ENCODE results near the gene DBF4. TPM values are rescaled to one million over a fixed set of nuclear protein-coding genes. Genes with fewer than 3 reads are reported as not detected.
"Not testable (repeated sequence)": the region's sequence is repeated elsewhere in the genome, so short reads cannot be mapped to it uniquely, and the experiment has no call there.

DBF4 gene
- polyA plus RNA-seq, 3 donors = 17.3 to 21.0 (median 19.8) TPM

DNA sequence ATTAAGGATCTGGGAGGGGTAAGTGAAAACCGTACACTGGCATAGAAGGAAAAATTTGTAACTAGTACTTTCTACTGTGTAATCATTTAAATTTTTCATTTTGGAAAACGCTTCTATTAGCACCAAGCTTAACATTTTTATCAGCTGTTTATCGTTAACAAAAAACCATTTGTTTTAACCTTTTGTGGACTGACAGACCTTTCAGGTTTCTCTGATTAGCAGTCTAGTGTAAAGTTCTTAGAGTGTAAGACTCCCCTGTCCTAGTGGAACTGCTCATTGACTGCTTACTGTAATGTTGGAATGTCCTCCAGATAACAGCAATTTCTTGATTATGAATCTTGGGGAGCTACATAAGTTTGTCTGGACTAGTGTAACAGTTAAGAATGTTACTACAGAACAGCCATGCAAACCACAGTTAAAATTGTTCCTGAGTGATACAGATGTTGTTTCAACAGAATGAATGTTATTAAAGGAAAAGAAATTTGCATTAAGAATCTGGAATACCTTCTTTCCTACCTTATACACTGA is 2.0 kb downstream of the DBF4 start:
- DNase-seq (ENCODE audit: low read depth in 3 of 3, low spot score in 2 of 3) = no peak

DNA sequence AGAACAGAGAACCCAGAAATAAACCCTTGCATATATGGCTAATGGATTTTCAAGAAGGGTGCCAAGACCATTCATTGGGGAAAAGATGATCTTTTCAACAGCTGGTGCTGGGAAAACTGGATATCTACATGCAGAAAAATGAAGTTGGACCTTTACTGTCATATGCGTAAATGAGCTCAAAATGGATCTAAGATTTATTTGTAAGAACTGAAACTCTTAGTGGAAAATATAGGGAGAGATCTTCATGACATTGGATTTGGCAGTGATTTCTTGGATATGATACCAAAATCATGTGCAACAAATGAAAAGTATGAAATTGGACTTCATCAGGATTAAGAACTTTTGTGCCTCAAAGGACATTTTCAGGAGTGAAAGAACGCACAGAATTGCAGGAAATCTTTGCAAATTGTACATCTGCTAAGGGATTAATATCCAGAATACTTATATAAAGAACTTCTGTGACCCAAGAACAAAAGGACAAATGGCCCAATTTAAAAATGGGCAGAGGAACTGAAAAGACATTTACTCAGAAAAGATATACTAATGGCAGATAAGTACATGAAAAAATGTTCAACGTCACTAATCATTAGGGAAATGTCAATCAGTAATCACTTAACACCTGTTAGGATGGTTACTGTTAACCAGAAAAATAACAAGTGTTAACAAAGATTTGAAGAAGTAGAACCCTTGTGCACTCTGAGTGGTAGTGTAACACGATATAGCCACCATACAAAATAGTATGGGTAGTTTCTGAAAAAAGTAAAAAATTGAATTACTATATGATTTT is 6.1 kb downstream of the DBF4 start:
- DNase-seq (ENCODE audit: low read depth in 3 of 3, low spot score in 2 of 3) = no peak

DNA sequence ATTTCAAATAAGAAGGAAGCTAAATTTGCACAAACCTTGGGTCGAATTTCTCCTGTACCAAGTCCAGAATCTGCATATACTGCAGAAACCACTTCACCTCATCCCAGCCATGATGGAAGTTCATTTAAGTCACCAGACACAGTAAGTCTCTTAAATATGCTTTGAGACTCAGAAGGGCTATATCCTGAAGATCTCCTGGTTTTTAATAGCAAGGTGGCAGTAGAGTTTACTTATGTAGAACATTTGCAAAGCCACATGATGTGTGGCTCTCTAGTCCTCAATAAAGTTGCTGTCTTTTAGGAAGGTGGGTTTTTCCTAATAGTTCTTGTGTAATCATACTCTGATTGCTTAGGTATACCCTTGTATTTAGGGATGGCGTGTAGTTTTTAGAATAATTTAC is 8.7 kb downstream of the DBF4 start:
- no peak for DNase-seq (ENCODE audit: low read depth in 3 of 3, low spot score in 2 of 3)

DNA sequence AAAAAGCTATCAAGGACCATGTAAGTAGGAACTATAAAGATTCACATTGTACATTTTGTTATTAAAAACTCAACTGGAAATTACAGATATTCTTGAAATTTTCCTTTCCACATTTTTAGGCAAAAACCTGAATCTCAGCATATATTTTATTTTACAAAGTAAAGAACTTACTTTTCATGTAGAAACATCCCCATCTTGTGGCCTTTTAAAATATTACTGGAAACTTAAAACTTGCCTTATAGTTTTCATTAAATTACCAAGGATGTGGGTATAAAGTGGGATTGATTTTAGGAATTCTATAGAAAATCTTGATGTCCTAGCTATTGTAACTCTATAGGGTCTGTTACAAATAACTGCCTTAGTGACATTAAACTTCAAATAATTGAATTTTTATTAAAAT is 10.6 kb downstream of the DBF4 start:
- DNase-seq (ENCODE audit: low read depth in 3 of 3, low spot score in 2 of 3) = no peak

DNA sequence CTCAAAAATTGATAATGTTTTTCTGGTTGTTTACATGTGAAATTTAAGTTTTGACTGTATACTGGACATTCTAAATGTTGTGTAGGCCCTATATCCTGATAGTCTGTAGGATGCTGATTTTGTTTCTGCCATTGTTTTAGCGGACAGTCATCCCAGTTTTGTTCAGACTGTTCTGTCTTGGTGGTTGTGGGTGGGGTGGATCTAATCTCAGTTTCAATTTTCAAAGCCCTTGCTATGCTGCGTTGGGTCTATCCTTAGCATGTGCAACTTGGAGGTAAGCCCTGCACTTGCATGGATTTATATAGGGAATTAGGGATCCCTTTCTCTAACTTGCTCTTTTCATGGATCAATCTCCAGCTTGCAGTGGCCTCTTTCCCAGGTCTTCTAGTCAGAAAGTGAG is 19.1 kb downstream of the DBF4 start:
- no peak for DNase-seq (ENCODE audit: low read depth in 3 of 3, low spot score in 2 of 3)

DNA sequence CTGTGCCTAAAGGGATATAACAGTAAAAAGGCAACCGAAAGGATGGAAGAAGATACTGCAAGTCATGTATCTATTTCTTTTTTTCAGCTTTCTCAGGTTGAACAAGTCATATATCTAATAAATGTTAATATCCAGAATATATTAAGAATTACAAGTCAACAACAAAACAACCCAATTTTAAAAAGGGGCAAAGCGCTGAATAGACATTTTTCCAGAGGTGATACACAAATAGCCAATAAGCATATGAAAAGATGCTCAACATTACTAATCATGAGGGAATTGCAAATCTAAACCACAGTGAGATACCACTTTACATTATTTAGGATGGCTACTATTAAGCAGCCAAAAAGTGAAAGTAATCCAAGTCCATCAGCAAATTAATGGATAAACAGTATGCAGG is 23.0 kb downstream of the DBF4 start:
- DNase-seq (ENCODE audit: low read depth in 3 of 3, low spot score in 2 of 3) = no peak

GRCh38 chr7:87907136-87907906 is 31.0 kb downstream of the DBF4 start:
- not testable (repeated sequence) for DNase-seq (ENCODE audit: low read depth in 3 of 3, low spot score in 2 of 3)

GRCh38 chr7:87908814-87909213 is 32.5 kb downstream of the DBF4 start:
- DNase-seq (ENCODE audit: low read depth in 3 of 3, low spot score in 2 of 3) = not testable (repeated sequence)

DNA sequence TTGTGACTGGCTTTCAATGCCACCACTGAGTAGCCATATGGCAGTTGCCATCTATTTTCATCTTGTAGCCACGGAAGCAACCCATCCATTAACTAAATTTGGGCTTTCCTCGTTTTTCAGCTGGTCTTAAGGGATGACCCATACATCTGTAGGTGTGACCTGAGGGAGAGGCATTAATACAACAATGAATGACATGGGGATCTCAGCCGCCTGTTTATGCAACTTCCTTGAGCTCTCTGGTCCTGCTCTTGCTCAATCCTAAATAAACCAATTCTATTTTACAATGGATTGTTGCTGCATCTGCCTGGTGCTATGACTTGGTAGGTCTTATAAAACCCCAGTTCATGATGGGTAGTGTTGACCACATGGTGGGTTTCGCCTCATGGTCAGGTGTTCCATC is 35.8 kb downstream of the DBF4 start:
- no peak for DNase-seq (ENCODE audit: low read depth in 3 of 3, low spot score in 2 of 3)

DNA sequence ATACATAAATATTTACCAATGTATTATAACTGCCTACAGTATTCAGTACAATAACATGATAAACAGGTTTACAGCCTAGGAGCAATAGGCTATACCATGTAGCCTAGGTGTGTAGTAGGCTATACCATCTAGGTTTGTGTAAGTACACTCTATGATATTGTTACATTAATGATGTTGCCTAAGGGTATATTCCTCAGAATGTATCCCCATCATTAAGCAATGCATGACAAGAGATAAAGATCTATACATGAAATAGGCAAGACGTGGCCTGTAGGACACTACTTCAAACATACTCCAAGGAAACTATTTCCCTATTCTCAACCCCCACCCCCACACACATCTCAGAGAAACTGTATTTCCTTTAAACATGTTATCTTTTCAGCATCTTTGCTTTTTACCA is 42.4 kb downstream of the DBF4 start:
- no peak for DNase-seq (ENCODE audit: low read depth in 3 of 3, low spot score in 2 of 3)

DNA sequence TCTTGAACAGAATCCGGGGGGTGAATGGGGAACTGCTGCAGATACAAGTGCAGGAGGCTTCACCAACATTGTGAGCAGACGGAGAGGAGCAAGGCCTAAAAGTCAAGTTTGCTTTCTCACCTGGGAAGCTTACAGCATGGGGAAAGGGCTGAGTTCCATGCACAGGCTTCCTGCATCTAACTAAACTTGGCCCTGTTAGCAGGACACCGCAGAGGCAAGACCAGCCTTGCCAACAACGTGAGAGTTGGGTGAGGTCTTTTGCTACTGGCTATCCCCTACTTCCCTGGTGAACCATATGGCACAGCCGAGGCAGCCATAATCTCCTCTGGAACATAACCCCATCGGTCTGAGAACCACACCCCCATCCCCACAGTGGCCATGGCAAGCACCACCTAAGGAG is 43.6 kb downstream of the DBF4 start:
- DNase-seq (ENCODE audit: low read depth in 3 of 3, low spot score in 2 of 3) = no peak

DNA sequence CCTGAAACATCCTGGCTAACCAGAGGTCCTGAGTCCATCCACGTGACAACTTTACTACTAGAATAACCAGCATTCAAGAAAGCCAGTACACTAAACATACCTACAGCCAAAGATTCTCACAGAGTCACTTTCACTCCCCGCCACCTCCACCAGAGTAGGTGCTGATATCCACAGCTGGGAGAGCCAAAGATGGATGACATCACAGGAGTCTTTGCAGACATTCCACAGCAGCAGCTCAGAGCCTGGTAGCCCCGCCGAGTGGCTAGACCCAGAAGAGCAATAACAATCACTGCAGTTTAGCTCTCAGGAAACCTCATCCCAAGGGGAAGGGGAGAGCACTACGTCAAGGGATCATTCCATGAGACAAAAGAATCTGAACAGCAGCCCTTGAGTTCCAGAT is 44.3 kb downstream of the DBF4 start:
- no peak for DNase-seq (ENCODE audit: low read depth in 3 of 3, low spot score in 2 of 3)

GRCh38 chr7:87922759-87923395 is 46.6 kb downstream of the DBF4 start:
- not testable (repeated sequence) for DNase-seq (ENCODE audit: low read depth in 3 of 3, low spot score in 2 of 3)

DNA sequence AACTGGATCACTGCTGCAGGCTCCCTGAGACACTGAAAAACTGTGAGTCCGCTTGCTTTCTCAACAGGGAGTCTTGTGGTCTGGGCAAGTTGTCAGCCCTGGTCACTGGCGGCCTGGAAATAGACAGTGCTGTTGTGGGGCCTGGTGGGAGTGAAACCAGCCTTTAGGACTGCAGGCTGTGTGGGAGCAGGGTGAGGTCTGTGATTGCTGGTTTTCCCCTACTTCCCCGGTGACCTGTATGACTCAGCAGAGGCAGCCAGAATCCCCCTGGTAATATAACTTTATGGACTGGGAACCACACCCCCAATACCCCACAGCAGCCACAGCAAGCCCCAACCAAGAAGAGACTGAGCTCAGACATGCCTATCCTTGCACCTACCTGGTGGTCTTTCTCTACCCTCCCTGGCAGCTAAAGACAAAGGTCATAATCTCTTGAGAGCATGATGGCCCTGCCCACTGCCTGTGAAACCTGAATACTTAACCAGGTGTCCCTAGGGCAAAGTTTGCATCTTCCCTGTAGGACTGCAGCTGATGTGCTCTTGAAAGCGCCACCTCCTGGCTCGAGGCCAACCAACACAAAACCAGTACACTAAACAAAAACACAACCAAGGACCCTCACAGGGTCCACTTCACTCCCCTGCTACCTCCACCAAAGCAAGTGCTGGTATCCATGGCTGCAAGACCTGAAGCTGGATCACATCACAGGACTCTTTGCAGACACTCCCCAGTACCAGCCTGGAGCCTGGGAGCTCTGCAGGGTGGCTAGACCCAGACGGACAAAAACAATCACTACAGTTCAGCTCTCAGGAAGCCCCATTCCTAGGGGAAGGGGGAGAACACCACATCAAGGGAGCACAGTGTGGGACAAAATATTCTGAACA is 50.5 kb downstream of the DBF4 start:
- peak in 1 of 3 donors; percentile 2 for DNase-seq (ENCODE audit: low read depth in 3 of 3, low spot score in 2 of 3)

GRCh38 chr7:87933605-87933952 is 57.3 kb downstream of the DBF4 start:
- no peak for DNase-seq (ENCODE audit: low read depth in 3 of 3, low spot score in 2 of 3)

GRCh38 chr7:87933953-87934698 is 57.8 kb downstream of the DBF4 start, which contains the start of gene ADAM22:
Gene ADAM22 (plus strand): TSS chr7:87934251. CDS start chr7:87934466, 215 bp downstream.
- peak; percentile 69 to 81 (median 71) for DNase-seq (ENCODE audit: low read depth in 3 of 3, low spot score in 2 of 3)

DNA sequence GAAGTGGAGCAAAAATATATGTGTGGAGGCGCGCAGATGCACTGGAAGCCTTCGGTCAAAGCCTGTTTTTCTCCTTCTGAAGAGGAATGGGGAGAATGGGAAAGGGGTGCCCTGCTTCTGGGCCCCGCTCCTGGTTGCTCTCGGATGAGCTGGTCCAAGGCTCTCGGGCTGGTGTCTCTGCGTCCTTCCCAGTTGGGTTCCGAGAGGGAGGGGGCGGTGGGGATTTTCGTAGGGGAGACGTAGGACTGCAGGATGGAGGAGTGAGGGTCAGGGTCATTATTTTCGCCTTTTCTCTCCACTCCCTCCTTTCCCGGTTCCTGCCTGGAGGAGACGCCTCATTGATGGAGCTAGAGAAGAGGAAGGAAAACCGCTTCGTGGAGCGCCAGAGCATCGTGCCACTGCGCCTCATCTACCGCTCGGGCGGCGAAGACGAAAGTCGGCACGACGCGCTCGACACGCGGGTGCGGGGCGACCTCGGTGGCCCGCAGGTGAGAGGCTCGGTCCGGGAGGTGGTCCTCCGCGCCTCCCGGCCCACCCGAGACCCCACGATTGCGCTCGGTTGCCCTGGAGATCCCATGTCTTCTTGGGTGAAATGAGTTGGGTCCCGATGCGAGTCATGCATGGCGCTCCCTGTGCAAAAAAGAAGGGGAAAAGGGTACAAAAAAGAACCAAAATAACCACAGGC is 58.5 kb downstream of the DBF4 start:
- DNase-seq (ENCODE audit: low read depth in 3 of 3, low spot score in 2 of 3) = peak; percentile 10 to 21 (median 15)

DNA sequence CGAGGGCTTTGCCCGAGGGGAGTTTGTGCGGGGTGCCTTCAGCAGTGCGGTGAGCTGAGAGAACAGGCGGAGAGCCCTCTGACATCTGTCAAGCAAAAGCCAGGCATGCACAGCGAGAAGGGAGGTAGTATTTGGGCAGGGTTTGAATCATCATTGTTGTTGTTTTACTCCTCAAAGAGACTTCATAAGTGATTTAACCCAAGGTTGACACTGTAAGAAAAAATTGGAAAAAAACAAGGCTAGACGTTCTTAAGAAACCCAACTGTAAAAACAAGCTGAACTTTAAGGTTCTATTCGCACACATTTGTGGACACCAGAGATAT is 59.1 kb downstream of the DBF4 start:
- no peak for DNase-seq (ENCODE audit: low read depth in 3 of 3, low spot score in 2 of 3)

DNA sequence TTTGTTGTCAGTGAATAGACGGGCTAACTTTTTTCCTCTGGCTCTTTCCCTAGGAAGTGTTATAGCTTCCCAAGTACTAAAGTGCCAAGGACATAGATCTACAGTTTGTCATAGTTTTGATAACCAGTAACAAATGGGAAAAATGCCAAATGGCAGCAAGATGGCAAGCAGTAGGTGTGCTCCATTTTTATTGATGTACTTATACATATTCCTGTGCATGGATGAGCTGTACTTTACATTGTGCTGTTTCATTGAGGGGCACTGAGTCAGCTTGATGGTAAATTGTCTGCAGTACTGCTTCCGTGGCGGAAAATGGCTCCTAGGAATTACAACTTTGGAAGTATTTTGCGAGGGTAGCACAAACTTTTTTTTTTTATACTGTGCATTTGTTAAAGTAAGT is 64.8 kb downstream of the DBF4 start:
- no peak for DNase-seq (ENCODE audit: low read depth in 3 of 3, low spot score in 2 of 3)
